GM12873 (cell line): ENCODE results near the gene TNFRSF14.

Experiments
- CTCF ChIP-seq: IDR thresholded peaks from 2 replicates; pipeline ENCODE4 v1.5.1; 2012; ENCODE audit warnings: low read depth, mild to moderate bottlenecking, moderate library complexity, low read length, control low read depth; ENCODE audit not compliant: insufficient read depth; ENCODE audit errors: missing control alignments

Gene TNFRSF14

GRCh38 chr1:2512862-2513421, 43.2 kb upstream of the TNFRSF14 start:
- TF ChIP-seq CTCF, result no peak

- TF ChIP-seq CTCF, result no peak
Observed at GRCh38 chr1:2513939-2514652, 42.1 kb upstream of the TNFRSF14 start.

GRCh38 chr1:2514863-2515762, 41.1 kb upstream of the TNFRSF14 start:
- peak; percentile 16 for TF ChIP-seq CTCF

- TF ChIP-seq CTCF, result no peak
Observed at GRCh38 chr1:2515763-2516080, 40.4 kb upstream of the TNFRSF14 start.

- no peak for TF ChIP-seq CTCF
Observed at GRCh38 chr1:2516124-2516523, 40.0 kb upstream of the TNFRSF14 start.

- no peak for TF ChIP-seq CTCF
Observed at GRCh38 chr1:2516946-2517345, 39.2 kb upstream of the TNFRSF14 start.

- TF ChIP-seq CTCF, result no peak
Observed at GRCh38 chr1:2517966-2518365, 38.2 kb upstream of the TNFRSF14 start.
